Epithelial cell of esophagus (primary cell): ENCODE measurements around the gene MYOZ3.

Source experiments
- DNase-seq: peaks from one replicate; pipeline ENCODE4 v3.0.0; 2010; ENCODE audit warnings: low read depth
- H3K4me3 ChIP-seq: 2 replicates; pipeline ENCODE4 v1.5.1; 2011; ENCODE audit warnings: mild to moderate bottlenecking, low read length, control low read depth
- TF ChIP-seq, protein P1 (sequence below): IDR thresholded peaks from 2 replicates; pipeline ENCODE4 v1.5.1; 2011; ENCODE audit warnings: low read depth, mild to moderate bottlenecking, low read length, control low read depth, inconsistent platforms; ENCODE audit not compliant: insufficient read depth; ENCODE audit errors: missing control alignments

MYOZ3 gene

DNA sequence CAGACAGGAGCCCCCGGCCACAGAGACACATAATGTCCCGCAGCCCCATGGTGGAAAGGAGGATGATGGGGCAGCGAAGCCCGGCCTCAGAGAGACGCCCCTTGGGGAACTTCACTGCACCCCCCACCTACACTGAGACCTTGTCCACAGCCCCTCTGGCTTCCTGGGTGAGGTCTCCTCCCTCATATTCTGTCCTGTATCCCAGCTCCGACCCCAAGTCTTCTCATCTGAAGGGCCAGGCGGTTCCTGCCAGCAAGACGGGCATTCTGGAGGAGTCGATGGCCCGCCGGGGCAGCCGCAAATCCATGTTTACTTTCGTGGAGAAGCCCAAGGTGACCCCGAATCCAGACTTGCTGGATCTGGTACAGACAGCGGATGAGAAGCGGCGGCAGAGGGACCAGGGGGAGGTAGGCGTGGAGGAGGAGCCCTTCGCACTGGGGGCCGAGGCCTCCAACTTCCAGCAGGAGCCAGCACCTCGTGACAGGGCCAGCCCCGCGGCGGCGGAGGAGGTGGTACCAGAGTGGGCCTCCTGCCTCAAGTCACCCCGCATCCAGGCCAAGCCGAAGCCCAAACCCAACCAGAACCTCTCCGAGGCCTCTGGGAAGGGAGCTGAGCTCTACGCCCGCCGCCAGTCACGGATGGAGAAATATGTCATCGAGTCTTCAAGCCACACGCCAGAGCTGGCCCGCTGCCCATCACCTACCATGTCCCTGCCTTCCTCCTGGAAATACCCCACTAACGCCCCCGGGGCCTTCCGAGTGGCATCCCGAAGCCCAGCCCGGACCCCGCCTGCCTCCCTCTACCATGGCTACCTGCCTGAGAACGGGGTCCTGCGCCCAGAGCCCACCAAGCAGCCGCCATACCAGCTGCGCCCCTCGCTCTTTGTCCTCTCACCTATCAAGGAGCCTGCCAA lies 11.7 kb upstream of the MYOZ3 start:
- no peak overlapping the region for H3K4me3 ChIP-seq
- no peak for DNase-seq
- TF ChIP-seq, protein P1, sequence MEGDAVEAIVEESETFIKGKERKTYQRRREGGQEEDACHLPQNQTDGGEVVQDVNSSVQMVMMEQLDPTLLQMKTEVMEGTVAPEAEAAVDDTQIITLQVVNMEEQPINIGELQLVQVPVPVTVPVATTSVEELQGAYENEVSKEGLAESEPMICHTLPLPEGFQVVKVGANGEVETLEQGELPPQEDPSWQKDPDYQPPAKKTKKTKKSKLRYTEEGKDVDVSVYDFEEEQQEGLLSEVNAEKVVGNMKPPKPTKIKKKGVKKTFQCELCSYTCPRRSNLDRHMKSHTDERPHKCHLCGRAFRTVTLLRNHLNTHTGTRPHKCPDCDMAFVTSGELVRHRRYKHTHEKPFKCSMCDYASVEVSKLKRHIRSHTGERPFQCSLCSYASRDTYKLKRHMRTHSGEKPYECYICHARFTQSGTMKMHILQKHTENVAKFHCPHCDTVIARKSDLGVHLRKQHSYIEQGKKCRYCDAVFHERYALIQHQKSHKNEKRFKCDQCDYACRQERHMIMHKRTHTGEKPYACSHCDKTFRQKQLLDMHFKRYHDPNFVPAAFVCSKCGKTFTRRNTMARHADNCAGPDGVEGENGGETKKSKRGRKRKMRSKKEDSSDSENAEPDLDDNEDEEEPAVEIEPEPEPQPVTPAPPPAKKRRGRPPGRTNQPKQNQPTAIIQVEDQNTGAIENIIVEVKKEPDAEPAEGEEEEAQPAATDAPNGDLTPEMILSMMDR: no peak

DNA sequence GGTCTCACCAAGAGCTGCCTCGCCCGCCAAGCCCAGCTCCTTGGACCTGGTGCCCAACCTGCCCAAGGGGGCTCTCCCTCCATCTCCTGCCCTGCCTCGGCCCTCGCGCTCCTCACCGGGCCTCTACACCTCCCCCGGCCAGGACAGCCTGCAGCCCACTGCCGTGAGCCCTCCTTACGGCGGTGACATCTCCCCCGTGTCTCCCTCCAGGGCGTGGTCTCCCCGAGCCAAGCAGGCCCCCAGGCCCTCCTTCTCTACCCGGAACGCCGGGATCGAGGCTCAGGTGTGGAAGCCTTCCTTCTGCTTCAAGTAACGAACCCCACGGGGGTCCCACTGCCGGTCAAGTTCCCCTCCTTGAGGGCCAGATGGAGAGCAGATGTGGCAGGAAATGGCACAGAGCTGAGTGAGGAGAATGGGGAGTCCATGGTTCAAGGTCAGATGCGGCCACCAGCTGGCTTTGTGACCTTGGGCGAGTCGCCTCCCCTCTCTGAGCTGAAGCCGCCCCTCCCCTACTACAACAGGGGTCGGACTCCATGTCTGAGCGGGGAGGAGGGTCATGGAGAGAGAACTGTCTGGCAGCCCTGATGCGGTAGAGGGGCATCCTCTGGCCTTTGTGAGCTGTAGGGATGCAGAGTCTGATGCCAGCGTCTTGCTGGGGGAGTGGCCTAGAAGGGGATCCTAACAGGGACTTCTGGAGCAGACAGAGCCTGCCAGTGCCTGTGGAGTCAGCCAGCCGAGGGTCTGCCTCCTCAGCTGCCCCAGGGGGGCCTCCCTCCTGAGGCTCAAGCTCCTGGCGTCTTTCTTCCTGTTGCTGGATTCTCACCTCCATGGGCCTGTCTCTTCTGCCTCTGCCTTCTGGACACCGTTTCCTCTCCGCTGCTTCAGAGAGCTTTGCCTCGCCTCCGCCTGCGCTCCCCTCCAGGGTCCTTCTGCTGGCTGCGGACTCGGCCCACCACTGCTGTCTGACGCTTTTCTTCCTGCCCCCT lies 10.7 kb upstream of the MYOZ3 start:
- TF ChIP-seq, protein P1: no peak
- DNase-seq: no peak
- H3K4me3 ChIP-seq: no peak overlapping the region

DNA sequence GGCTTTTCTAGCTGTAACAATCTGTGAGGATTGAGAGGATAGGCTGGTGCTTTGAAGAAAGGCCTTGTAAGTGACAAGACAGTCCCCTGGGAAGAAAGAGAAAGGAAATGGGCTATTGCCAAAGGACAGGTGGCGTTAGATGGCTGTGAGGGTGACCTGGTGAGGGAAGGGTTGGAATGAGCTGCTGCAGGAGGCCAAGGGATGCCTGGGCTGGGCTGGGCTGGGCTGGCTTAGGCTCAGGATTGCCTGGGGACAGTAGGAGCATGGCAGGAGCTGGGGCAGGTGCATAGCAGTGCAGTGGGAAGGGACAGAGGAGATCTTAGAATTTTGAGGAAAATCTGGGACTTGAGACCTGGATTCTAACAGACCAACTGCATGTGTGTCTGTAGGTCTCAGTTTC lies 9.7 kb upstream of the MYOZ3 start:
- TF ChIP-seq, protein P1: no peak
- no peak for DNase-seq
- H3K4me3 ChIP-seq: no peak overlapping the region

DNA sequence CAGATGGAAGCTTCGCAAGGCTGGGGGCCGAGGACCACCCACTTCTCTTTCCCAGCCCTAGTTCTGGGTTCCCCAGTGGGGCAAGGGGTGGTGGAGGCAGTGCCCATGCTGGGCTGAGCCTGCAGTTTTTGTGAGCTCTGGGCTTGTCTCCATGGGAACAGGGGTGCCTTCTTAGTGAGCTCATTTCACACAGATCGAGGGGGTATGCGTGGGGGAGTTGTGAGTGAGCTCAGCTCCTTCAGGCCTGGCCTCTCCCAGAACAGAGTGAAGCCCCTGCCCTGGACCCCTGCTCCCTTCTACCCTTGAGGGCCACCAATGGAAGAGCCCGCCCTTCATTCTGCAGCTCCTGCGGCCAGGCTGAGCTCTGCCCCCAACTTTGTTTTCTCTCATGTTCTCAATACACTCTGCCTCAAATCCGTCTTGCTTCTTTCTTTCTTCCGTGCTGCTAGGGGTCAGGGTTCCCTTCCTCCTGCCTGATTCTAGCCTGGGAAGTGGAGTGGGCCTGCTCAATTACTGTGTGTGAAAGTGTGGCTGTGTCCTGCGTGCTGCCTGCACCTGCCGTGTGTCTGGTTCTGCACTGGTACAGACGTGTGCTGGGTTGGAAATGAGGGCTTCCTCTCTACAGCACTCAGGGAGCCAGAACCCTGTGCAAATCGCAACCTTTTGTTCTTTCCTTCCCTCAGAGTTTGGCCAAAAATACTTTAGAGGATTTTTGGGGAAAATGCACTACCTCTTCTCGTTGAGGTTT lies 9.0 kb upstream of the MYOZ3 start:
- no peak for DNase-seq
- no peak overlapping the region for H3K4me3 ChIP-seq
- TF ChIP-seq, protein P1: no peak

DNA sequence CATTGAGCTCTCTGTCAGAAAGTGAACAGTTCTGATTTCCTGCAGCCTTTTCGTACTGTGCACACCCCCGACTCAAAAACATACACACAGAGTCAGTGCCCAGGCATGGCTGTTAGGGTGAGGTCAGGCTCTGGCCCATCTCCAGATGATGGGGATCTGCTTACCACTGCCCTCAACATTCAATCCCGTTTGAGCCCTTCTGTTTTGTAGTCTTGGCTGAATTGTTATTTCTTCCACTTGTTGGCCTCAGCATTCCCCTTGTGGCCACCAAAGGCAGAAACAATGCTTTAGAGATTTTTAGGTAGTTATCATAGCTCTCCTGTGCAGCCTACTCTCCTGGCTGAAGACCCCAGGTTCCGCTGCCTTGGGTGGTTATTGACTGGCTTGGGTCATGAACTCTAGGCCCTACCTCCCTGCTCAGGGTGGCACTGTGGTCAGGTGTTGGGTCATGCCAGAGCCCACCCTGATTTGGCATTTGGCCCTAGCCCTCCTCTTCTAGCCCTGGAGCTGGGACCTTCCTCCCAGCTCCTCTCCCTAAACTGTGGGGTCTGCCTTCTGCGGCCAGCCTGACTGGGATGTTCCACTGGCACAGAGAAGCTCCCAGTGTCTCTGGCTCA lies 7.8 kb upstream of the MYOZ3 start:
- no peak overlapping the region for H3K4me3 ChIP-seq
- TF ChIP-seq, protein P1: peak; percentile 22
- DNase-seq: no peak
